SK-N-SH (cell line): Measurements from ENCODE around the gene RPSA. TPM values are rescaled to one million over a fixed set of nuclear protein-coding genes. Genes with fewer than 3 reads are reported as not detected.

ENCODE experiments used
- CTCF ChIA-PET: fragments of 300-600, 350-600 bp; formaldehyde crosslinking; extraction: SDS; loops from one replicate; lab custom pipeline; 2021; lab: Yijun Ruan, JAX
- POLR2A ChIA-PET: fragments of 350-600 bp; sonication (Branson Sonifier 250); formaldehyde crosslinking; extraction: SDS; loops from one replicate; lab custom pipeline; 2020; ENCODE audit warnings: antibody characterized with exemption, inconsistent platforms; lab: Yijun Ruan, JAX
- DNase-seq: peaks from one replicate; pipeline ENCODE4 v3.0.0; 2012
- H2AFZ ChIP-seq: fragments of 200-600 bp; sonication (generic); 2 replicates; pipeline ENCODE4 v1.8.1; 2016; ENCODE audit warnings: antibody characterized with exemption, mild to moderate bottlenecking, low read depth
- H3F3A ChIP-seq: fragments of 200-600 bp; sonication (generic); replicated peaks from 2 replicates; pipeline ENCODE3; 2016; ENCODE audit warnings: antibody characterized with exemption, mild to moderate bottlenecking; ENCODE audit not compliant: insufficient read depth
- H3K27ac ChIP-seq, 2 experiments: fragments of 200-500 bp in 1 of 2; fragments of 200-600 bp in 1 of 2; sonication (Bioruptor generic) in 1 of 2; sonication (generic), shearing (Covaris generic) in 1 of 2; 2 replicates each; pipeline versions ENCODE4 v1.5.1 to v1.6.1; 2014 to 2016; ENCODE audit warnings: low read depth in 2 of 2, inconsistent platforms in 1 of 2, low read length in 1 of 2, mild to moderate bottlenecking in 1 of 2, mixed read lengths in 1 of 2
- H3K27me3 ChIP-seq: fragments of 200-600 bp; sonication (generic), shearing (Covaris generic); 2 replicates; pipeline ENCODE4 v1.6.1; 2016; ENCODE audit warnings: mixed run types; ENCODE audit not compliant: insufficient read depth
- H3K36me3 ChIP-seq, 2 experiments: fragments of 200-500 bp in 1 of 2; fragments of 200-600 bp in 1 of 2; sonication (Bioruptor generic) in 1 of 2; sonication (generic) in 1 of 2; replicated peaks in 1 of 2; 2 replicates each; pipeline versions ENCODE3 to v1.5.1; 2014 to 2016; ENCODE audit warnings: low read length in 1 of 2, mild to moderate bottlenecking in 1 of 2; ENCODE audit not compliant: insufficient read depth in 2 of 2, control insufficient read depth in 1 of 2
- H3K4me1 ChIP-seq, 2 experiments: fragments of 200-500 bp in 1 of 2; fragments of 200-600 bp in 1 of 2; sonication (Bioruptor generic) in 1 of 2; sonication (generic), shearing (Covaris generic) in 1 of 2; 2 replicates each; pipeline versions ENCODE4 v1.5.1 to v1.6.1; 2014 to 2016; ENCODE audit warnings: low read depth in 1 of 2, low read length in 1 of 2, mixed run types in 1 of 2; ENCODE audit not compliant: insufficient read depth in 2 of 2, control insufficient read depth in 1 of 2
- H3K4me2 ChIP-seq: fragments of 200-600 bp; sonication (generic), shearing (Covaris generic); 2 replicates; pipeline ENCODE4 v1.6.1; 2017; ENCODE audit warnings: mixed run types
- H3K4me3 ChIP-seq, 2 experiments: fragments of 200-500 bp in 1 of 2; fragments of 200-600 bp in 1 of 2; sonication (Bioruptor generic) in 1 of 2; sonication (generic), shearing (Covaris generic) in 1 of 2; 2 replicates each; pipeline versions ENCODE4 v1.5.1 to v1.8.1; 2014 to 2016; ENCODE audit warnings: low read depth in 2 of 2, inconsistent platforms in 1 of 2, low read length in 1 of 2, mild to moderate bottlenecking in 1 of 2, mixed read lengths in 1 of 2, moderate library complexity in 1 of 2
- H3K79me2 ChIP-seq: fragments of 200-600 bp; sonication (generic); 2 replicates; pipeline ENCODE4 v1.8.1; 2017; ENCODE audit warnings: mild to moderate bottlenecking; ENCODE audit not compliant: insufficient read depth
- H3K9ac ChIP-seq: fragments of 200-600 bp; sonication (generic); 2 replicates; pipeline ENCODE4 v1.6.1; 2017; ENCODE audit warnings: mixed run types
- H3K9me2 ChIP-seq: fragments of 200-600 bp; sonication (generic); 2 replicates; pipeline ENCODE4 v1.6.1; 2017; ENCODE audit warnings: mixed run types
- H3K9me3 ChIP-seq: fragments of 200-600 bp; sonication (generic); 2 replicates; pipeline ENCODE4 v1.6.1; 2017; ENCODE audit warnings: mixed run types, mild to moderate bottlenecking, moderate library complexity
- H4K20me1 ChIP-seq: fragments of 200-600 bp; sonication (generic); 2 replicates; pipeline ENCODE4 v1.6.1; 2017; ENCODE audit warnings: mild to moderate bottlenecking, mixed run types; ENCODE audit not compliant: insufficient read depth
- CHD2 ChIP-seq: fragments of 150-350 bp; IDR thresholded peaks from 2 replicates; pipeline ENCODE4 v1.6.1; 2018; ENCODE audit warnings: low read length; ENCODE audit not compliant: partially characterized antibody
- ELF1 ChIP-seq: IDR thresholded peaks from 2 replicates; pipeline ENCODE4 v1.4.0; 2012
- EZH2phosphoT487 ChIP-seq: fragments of 200-600 bp; sonication (generic); IDR thresholded peaks from 2 replicates; pipeline ENCODE4 v1.6.1; 2017; ENCODE audit warnings: low read depth, mixed run types, mild to moderate bottlenecking, antibody characterized with exemption, moderate library complexity, borderline replicate concordance
- FOXM1 ChIP-seq: IDR thresholded peaks from 2 replicates; pipeline ENCODE4 v1.4.0; 2012; ENCODE audit warnings: low read depth, mild to moderate bottlenecking
- JUND ChIP-seq: IDR thresholded peaks from 2 replicates; pipeline ENCODE4 v1.4.0; 2012
- WGBS: methylation state at CpG from one replicate; pipeline ENCODE4 v1.1.6; 2017; ENCODE audit warnings: low lambda C conversion rate; 5-methylcytosine and 5-hydroxymethylcytosine counted together
- polyA plus RNA-seq, 3 experiments: library from polyadenylated mRNA; depleted of rRNA; stranded (reverse); fragments of >200 nt; gene quantifications; 2 replicates each; pipeline ENCODE4 v1.2.3, GENCODE V29; 2012
- TF ChIP-seq, protein P1 (sequence below): fragments of 150-350 bp; IDR thresholded peaks from 2 replicates; pipeline ENCODE4 v1.6.1; 2016; ENCODE audit warnings: mild to moderate bottlenecking, low read depth, low read length
- TF ChIP-seq, protein P2 (sequence below): fragments of 150-350 bp; IDR thresholded peaks from 2 replicates; pipeline ENCODE4 v1.6.1; 2017; ENCODE audit warnings: antibody characterized with exemption, low read length, low read depth, borderline replicate concordance
- TF ChIP-seq, protein P3 (sequence below): IDR thresholded peaks from 2 replicates; pipeline ENCODE4; 2012

The RPSA gene
- polyA plus RNA-seq, 1 of the 3 experiments (the other 2 are of a cell fraction), result 2,958 TPM

DNA sequence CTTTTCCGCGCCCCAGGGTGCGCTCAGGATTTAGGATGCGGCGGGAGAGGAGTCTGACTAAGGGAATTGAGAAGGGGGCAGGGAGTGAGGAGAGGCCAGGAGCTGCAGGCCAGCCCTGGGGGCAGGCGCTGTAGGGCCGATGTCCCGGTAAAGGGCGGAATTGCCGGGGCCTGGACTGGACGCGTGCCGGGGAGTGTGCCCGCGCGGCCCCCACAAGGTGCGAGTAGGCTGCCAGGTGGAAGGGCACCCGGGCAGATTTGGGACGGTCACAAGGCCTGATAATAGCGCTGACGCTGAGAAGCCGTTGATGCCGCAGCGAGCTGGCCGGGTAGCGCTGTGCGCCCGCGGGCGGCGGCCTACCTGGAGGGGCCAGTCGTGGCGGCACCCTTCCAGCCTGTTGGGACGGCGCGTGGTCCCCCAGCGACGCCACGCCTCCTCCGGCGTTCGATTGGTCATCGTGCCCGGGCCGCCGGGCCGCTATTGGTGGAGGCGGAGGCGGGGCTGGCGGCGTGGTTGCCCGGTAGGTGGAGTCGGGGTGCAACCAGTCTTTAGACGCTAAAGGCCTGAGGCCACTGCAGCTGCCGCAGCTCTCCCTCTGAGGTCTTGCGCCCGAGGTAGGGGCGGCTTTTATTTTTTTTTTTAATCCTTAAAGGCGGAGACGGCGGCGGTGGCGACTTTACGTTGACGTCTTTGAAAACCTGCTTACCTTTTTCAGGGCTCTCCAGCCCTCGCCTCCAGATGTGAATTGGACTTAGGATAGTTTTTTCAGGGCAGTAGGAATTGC, 22.4 kb upstream of the RPSA start (continued):
- TF ChIP-seq EZH2phosphoT487 (no peak), CHD2 (peak; percentile 44), ELF1 (no peak), JUND (no peak), FOXM1 (no peak)
- TF ChIP-seq, protein P1, sequence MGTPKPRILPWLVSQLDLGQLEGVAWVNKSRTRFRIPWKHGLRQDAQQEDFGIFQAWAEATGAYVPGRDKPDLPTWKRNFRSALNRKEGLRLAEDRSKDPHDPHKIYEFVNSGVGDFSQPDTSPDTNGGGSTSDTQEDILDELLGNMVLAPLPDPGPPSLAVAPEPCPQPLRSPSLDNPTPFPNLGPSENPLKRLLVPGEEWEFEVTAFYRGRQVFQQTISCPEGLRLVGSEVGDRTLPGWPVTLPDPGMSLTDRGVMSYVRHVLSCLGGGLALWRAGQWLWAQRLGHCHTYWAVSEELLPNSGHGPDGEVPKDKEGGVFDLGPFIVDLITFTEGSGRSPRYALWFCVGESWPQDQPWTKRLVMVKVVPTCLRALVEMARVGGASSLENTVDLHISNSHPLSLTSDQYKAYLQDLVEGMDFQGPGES, result 0 out of 2 replicates have a peak, but pooled peaks have one; percentile 42
- TF ChIP-seq, protein P2, sequence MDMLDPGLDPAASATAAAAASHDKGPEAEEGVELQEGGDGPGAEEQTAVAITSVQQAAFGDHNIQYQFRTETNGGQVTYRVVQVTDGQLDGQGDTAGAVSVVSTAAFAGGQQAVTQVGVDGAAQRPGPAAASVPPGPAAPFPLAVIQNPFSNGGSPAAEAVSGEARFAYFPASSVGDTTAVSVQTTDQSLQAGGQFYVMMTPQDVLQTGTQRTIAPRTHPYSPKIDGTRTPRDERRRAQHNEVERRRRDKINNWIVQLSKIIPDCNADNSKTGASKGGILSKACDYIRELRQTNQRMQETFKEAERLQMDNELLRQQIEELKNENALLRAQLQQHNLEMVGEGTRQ, result no peak
- TF ChIP-seq, protein P3, sequence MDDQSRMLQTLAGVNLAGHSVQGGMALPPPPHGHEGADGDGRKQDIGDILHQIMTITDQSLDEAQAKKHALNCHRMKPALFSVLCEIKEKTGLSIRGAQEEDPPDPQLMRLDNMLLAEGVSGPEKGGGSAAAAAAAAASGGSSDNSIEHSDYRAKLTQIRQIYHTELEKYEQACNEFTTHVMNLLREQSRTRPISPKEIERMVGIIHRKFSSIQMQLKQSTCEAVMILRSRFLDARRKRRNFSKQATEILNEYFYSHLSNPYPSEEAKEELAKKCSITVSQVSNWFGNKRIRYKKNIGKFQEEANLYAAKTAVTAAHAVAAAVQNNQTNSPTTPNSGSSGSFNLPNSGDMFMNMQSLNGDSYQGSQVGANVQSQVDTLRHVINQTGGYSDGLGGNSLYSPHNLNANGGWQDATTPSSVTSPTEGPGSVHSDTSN, result no peak

DNA sequence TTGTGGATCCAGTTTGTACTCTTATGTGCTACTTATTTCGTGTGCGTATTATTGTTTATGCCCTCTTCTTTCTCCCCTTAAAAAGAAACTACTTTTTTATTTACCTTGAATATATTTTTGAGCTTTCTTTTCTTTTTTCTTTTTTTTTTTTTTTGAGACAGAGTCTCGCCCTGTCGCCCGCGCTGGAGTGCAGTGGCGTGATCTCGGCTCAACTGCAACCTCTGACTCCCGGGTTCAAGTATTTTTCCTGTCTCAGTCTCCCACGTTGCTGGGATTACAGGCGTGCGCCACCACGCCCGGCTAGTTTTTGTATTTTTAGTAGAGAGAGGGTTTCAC, 21.9 kb upstream of the RPSA start:
- H3K27me3 ChIP-seq, result no peaks in the 10 kb centered on the region
- H3K4me1 ChIP-seq, result peaks cover 5 to 8% of the 10 kb centered on the region in 2 experiments; a peak in 1 of 4 replicates
- no peaks in the 10 kb centered on the region for H3K9me3 ChIP-seq
- H3K79me2 ChIP-seq, result peaks cover 57% of the 10 kb centered on the region
- TF ChIP-seq, protein P3, result no peak
- peak overlapping the region; percentile 95 for H3K9ac ChIP-seq
- WGBS, result 62% methylated on average over 14 of the region's 14 CpGs
- no peak overlapping the region for H2AFZ ChIP-seq
- H3K27ac ChIP-seq, result peak overlapping the region in 1 of 2 experiments; percentile 93; a peak in 2 of 4 replicates
- peak overlapping the region; percentile 97 for H3K4me2 ChIP-seq
- H4K20me1 ChIP-seq, result peaks cover 47% of the 10 kb centered on the region
- ChIA-PET CTCF (interaction anchor here (0.9 to 1.3 kb wide), 3 partner anchors 13 to 63 kb away, joined by 3 to 4 read pairs (median 3); no protein-coding TSS in a partner anchor), POLR2A (interaction anchor here (0.7 to 1.2 kb wide), 2 partner anchors 22 to 280 kb away, joined by 3 to 4 read pairs; no protein-coding TSS in a partner anchor)
- H3K4me3 ChIP-seq, result peak overlapping the region; percentile 86 to 98
- no peaks in the 10 kb centered on the region for H3K9me2 ChIP-seq
- H3F3A ChIP-seq, result peaks cover 15% of the 10 kb centered on the region
- DNase-seq, result no peak
- H3K36me3 ChIP-seq, result peaks cover 3% of the 10 kb centered on the region in 2 experiments
